Left colon (tissue), 2 donors: ENCODE measurements around the gene TRMT61B. TPM values are rescaled to one million over a fixed set of nuclear protein-coding genes. Genes with fewer than 3 reads are reported as not detected.
A peak's percentile ranks its signal among the peaks of the same experiment; 100 is the strongest.

ENCODE experiments used
- ATAC-seq: fragments of 200-7000 bp; cut with Tn5 transposase; one replicate; pipeline ENCODE4 v1.9.1; 2020; ENCODE audit warnings: mild to moderate bottlenecking, moderate library complexity
- DNase-seq, 2 donors: peaks; one replicate each; pipeline ENCODE4 v3.0.0-alpha.2; 2020
- intact Hi-C, 2 donors: fragments of 100-400 bp; cut with DNase I in 1 of 2; cut with micrococcal nuclease in 1 of 2; formaldehyde crosslinking; loops; one replicate each; pipeline versions ENCODE4 v1.11.2 to v1.14.0; 2022; cut with DNase I, micrococcal nuclease
- total RNA-seq, 2 donors: library from RNA; stranded (reverse); fragmentation: NEBNext Ultra II Directional; extraction: Animal tissue kit (Norgen Biotek cat#: 25700); gene quantifications; one replicate each; pipeline ENCODE4 v1.2.1, GENCODE V29; 2021
- donor health status: DM: no; HTN: no; CAD: no.
- donor health status: DM: yes; HTN: yes; CAD: no.

TRMT61B gene
- total RNA-seq, 2 donors from 2014 or later = 8.3 to 12.1 TPM

- DNase-seq (no peak), ATAC-seq (no peak)
- intact Hi-C loops = no loop called here
Observed at GRCh38 chr2:28871620-28872019, 1.5 kb upstream of the TRMT61B start.

GRCh38 chr2:28869494-28870145, 489 bp downstream of the TRMT61B start:
- DNase-seq (peak in 1 of 2 donors; percentile 28), ATAC-seq (peak; percentile 39)
- intact Hi-C loops = no loop called here

DNA sequence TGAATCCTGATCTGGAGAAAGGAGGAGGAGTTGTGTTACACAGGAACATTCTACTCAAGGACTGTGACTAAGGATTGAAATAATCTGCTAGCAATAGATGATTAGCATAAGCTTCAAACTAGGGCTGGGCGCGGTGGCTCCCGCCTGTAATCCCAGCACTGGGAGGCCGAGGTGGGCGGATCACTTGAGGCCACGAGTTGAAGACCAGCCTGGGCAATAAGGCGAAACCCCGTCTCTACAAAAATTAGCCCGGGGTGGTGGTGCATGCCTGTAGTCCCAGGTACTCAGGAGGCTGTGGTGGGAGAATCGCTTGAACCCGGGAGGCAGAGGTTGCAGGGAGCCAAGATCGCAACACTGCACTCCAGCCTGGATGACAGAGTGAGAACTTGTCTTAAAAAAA, 1.5 kb downstream of the TRMT61B start:
- intact Hi-C loops = no loop called here
- DNase-seq (peak in 1 of 2 donors; percentile 7), ATAC-seq (no peak)

- DNase-seq = no peak
- no peak for ATAC-seq
- intact Hi-C loops = no loop called here
Observed at GRCh38 chr2:28855977-28856376, 14.1 kb downstream of the TRMT61B start.

GRCh38 chr2:28855193-28855592, 14.9 kb downstream of the TRMT61B start:
- DNase-seq (no peak), ATAC-seq (no peak)
- intact Hi-C loops = no loop called here

DNA sequence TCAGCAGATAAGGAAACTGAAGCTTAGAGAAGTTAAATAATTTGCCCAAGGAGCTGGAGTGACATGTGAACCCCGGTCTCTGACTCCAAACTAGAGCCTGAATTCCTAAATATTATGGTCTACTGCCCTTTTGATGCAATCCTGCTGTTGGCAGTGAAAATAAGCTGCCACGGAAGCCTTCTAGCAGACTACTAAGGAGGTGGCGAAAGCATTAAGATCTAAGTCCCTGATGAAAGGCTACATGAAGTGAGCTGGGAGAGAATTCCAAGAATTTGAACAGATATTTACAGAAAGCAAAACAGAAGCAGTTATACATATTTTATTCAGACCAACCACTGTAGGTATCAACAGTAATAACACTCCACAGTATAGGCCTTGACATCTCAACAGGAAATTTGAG, 28.1 kb downstream of the TRMT61B start:
- ATAC-seq (no peak), DNase-seq (no peak)
- intact Hi-C loops = no loop called here

GRCh38 chr2:28838971-28839370, 31.1 kb downstream of the TRMT61B start:
- intact Hi-C loops = no loop called here
- ATAC-seq = no peak
- DNase-seq = no peak

GRCh38 chr2:28835781-28836180, 34.3 kb downstream of the TRMT61B start:
- DNase-seq (no peak), ATAC-seq (no peak)
- intact Hi-C loops = no loop called here

DNA sequence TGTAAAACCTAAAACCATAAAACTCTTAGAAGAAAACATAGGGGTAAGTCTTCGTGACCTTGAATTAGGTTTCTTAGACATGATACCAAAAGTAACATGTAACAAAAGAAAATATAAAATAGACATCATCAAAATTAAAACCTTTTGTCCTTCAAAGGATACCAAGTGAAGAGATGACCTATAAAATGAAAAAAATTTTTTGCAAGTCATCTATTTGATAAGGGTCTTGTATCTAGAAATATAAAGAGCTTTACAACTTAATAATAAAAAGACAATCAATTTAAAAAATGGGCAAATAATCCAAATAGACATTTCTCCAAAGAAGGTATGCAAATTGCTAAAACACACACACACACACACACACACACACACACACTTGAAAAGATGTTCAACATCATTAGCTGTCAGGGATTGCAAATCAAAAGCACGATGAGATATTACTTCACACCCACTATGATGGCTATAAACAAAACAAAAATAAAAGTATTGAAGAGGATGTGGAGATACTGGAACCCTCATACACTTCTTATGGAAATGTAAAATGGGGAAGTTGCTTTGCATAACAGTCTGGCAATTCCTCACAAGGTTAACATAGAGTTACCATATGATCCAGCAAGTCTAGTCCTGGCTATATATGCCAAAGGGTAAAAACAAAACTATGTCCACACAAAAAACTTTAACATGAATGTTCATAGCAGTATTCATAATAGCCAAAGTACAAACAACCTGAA, 36.2 kb downstream of the TRMT61B start:
- ATAC-seq = no peak
- intact Hi-C loops = no loop called here
- no peak for DNase-seq

- ATAC-seq (no peak), DNase-seq (no peak)
- intact Hi-C loops = no loop called here
Observed at GRCh38 chr2:28828382-28828781, 41.7 kb downstream of the TRMT61B start.

GRCh38 chr2:28824870-28825269, 45.2 kb downstream of the TRMT61B start:
- no peak for ATAC-seq
- intact Hi-C loops = loop anchor here in 1 of 2 donors (5.0 kb wide), 1 partner anchor 372 kb away; no protein-coding TSS in a partner anchor
- DNase-seq = no peak

DNA sequence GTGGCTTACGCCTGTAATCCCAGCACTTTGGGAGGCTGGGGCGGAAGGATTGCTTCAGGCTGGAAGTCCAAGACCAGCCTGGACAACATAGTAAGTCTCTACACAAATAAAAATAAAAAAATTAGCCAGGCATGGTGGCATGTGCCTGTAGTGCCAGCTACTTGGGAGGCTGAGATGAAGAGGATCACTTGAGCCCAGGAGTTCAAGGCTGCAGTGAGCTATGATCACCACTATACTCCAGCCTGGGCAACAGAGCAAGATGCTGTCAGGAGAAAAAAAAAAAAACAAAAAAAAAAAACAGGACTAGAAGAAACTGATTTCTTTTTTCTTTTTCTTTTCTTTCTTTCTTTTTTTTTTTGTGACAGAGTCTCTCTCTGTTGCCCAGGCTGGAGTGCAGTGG, 45.9 kb downstream of the TRMT61B start:
- DNase-seq (no peak), ATAC-seq (no peak)
- intact Hi-C loops = loop anchor here in 1 of 2 donors (5.0 kb wide), 1 partner anchor 373 kb away; no protein-coding TSS in a partner anchor

DNA sequence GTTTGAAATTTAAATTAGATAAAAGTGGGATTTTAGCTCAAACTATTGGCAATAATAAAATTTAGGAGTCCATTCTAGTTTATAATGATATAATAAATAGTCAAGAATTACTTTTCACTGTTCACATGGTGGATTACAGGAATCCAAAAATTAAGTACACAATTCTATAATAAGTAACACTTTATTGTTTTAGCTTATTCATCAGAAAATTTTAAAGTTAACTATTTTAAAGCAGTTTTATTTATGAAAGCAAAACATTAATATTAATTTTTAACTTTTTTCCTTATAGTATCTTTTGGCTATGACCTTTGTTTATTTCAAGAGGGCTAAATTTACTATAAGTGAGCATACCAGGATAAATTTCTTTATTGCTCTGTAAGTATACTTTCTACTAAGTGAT, 48.1 kb downstream of the TRMT61B start:
- no peak for DNase-seq
- no peak for ATAC-seq
- intact Hi-C loops = loop anchor here in 1 of 2 donors (5.0 kb wide), 1 partner anchor 375 kb away; no protein-coding TSS in a partner anchor

DNA sequence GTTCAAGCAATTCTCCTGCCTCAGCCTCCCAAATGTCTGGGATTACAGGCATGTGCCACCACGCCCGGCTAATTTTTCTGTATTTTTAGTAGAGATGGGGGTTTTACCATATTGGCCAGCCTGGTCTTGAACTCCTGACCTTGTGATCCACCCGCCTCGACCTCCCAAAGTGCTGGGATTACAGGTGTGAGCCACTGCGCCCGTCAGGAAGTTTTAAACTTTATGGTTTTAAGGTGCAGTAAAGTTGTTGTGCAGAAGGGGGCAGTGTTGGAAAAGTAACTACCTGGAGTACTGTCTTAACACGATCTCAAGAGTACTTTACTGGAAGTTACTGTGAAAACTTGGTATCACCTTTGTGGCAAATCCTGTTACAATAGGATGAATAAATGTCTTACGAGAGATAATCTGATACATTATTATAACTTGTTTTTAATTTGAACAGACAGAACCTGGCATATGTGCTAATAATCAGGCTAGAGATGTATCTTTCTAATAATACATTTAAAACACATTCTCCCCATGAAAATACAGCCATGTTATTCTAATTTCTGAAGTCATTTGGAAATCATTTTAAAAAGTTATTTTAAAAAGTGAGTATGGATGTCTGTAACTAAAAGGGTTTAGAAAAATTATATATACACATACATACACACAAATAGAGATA, 48.7 kb downstream of the TRMT61B start:
- intact Hi-C loops = loop anchor here in 1 of 2 donors (5.0 kb wide), 1 partner anchor 376 kb away; no protein-coding TSS in a partner anchor
- peak; percentile 85 for ATAC-seq
- DNase-seq = peak; percentile 30 to 45

DNA sequence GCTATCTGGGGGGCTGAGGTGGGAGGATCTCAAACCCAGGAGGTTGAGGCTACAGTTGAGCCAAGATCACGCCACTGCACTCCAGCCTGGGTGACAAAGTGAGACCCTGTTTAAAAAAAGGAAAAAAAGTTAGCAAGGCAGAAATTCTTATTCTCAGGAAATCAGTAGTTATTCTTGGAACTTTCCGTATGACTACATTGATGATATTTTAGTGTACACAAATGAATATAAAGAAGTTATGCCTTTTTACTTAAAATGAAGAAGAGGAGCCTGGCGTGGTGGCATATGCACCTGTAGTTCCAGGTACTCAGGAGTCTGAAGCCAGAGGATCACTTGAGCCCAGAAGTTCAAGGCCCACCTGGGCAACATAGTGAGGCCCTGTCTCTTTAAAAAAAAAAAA, 52.1 kb downstream of the TRMT61B start:
- ATAC-seq = no peak
- no peak for DNase-seq
- intact Hi-C loops = no loop called here

DNA sequence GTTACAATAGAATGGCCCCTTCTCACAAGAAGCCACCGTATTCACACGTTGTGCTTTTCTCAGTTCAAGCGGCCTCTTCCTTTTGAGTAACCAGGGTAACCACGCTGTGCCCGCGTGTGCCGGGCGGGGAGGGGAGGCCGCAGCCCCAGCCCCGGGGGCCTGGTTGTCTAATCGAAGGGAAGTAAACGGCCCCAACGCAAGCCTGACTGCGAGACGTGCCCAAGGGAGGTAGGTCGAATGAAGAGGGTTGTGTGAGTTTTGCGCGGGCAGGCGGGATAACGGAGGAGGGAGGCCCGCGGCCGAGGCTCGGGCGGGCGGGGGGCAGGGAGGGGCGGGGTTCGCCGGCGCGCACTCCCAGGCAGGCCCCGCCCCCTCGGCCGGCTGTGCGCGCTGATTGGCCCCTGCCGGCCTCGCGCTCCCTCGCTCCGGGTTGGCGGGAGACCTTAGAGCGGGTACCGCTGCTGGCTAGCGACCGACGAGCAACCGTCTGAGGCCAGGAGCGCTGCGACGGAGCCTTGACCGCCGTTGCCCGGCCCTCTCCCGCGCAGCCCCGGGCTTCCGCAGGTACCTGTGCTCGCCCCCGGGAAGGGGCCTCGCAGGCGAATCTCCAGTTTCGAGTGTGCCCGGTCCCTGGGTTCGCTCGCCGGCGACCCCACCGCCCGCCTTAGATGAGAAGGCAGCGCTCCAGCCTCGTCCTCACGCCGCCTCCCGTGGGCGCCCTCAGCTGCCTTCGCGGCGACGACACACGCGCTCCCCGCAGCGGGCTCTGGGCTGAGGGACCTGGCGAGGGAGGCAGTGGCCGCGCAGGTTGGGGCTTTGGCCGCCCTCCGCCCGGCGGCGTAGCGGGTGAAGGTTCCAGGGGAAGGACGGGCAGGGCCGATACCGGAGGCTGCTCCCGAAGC, 59.5 kb downstream of the TRMT61B start, which contains the start of gene SPDYA:
Gene SPDYA, plus strand, starts transcription at position 451 of the 902 bp plus-strand sequence. CDS start 5,181 bp downstream, outside the sequence.
- ATAC-seq = peak; percentile 92
- intact Hi-C loops = no loop called here
- peak; percentile 68 to 79 for DNase-seq

DNA sequence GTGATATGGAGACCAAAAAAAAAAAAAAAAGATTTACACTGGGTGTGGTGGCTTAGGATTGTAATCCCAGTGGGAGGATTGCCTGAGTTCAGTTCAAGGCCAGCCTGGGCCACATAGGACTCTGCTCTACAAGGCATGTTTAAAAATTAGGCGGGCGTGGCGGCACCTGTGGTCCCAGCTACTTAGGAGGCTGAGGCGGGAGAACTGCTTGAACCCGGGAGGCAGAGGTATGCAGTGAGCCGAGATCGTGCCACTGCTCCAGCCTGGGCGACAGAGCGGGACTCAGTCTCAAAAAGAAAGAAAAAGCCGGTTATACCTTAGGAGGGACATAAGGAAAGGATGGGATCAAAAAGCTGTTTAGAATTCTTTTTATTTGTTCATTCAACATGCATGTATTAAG, 60.2 kb downstream of the TRMT61B start:
- peak in 1 of 2 donors; percentile 15 for DNase-seq
- intact Hi-C loops = no loop called here
- ATAC-seq = peak; percentile 45

GRCh38 chr2:28802975-28803429, 67.1 kb downstream of the TRMT61B start:
- peak; percentile 7 for ATAC-seq
- no peak for DNase-seq
- intact Hi-C loops = no loop called here

GRCh38 chr2:28801726-28802125, 68.4 kb downstream of the TRMT61B start:
- no peak for ATAC-seq
- no peak for DNase-seq
- intact Hi-C loops = no loop called here
